Spleen (tissue), 7 donors: ENCODE measurements around the gene FERMT3.

ENCODE experiments used
- CTCF ChIP-seq, 11 experiments: fragments of 200-600 bp in 7 of 11; fragments of 450-650 bp in 4 of 11; sonication (generic) in 4 of 11; IDR thresholded peaks in 8 of 11; conservative IDR thresholded peaks in 3 of 11; 1 replicate in 7 of 11; 2 replicates in 4 of 11; pipeline versions ENCODE4 v1.4.0 to v1.8.0; 2016 to 2021; ENCODE audit warnings: antibody characterized with exemption in 11 of 11, inconsistent platforms in 4 of 11, mild to moderate bottlenecking in 1 of 11
- POLR2A ChIP-seq, 3 donors: fragments of 450-650 bp; IDR thresholded peaks; one replicate each; pipeline ENCODE4 v1.5.1; 2017; ENCODE audit warnings: antibody characterized with exemption in 3 of 3, mild to moderate bottlenecking in 1 of 3
- POLR2AphosphoS5 ChIP-seq, 3 donors: sonication (generic); formaldehyde crosslinking; IDR thresholded peaks; one replicate each; pipeline ENCODE4 v1.5.1; 2017; ENCODE audit warnings: antibody characterized with exemption in 3 of 3
- donor health status: DM: no; HTN: no; CAD: no; lungs with moderate emphysema.
- donor health status: DM: no; HTN: no; CAD: no.
- donor health status: DM: no; HTN: no; CAD: no.

GRCh38 chr11:64218628-64219353, 12.3 kb downstream of the FERMT3 start:
- TF ChIP-seq POLR2A (IDR thresholded peaks at IDR 0.05) (no peak), CTCF (IDR thresholded peaks at IDR 0.05 in 8 of 11, conservative IDR thresholded peaks at IDR 0.05 in 3 of 11) (no peak), POLR2AphosphoS5 (IDR thresholded peaks at IDR 0.05) (peak; percentile 9 to 75 (median 38))
